Measurements from ENCODE around the gene MRPS2. TPM values are rescaled to one million over a fixed set of nuclear protein-coding genes. Genes with fewer than 3 reads are reported as not detected.
"Not testable (repeated sequence)": the region's sequence is repeated elsewhere in the genome, so short reads cannot be mapped to it uniquely, and the experiment has no call there.

Gene MRPS2
- total RNA-seq, 1 donor from 2014 or later: 9.5 TPM

DNA sequence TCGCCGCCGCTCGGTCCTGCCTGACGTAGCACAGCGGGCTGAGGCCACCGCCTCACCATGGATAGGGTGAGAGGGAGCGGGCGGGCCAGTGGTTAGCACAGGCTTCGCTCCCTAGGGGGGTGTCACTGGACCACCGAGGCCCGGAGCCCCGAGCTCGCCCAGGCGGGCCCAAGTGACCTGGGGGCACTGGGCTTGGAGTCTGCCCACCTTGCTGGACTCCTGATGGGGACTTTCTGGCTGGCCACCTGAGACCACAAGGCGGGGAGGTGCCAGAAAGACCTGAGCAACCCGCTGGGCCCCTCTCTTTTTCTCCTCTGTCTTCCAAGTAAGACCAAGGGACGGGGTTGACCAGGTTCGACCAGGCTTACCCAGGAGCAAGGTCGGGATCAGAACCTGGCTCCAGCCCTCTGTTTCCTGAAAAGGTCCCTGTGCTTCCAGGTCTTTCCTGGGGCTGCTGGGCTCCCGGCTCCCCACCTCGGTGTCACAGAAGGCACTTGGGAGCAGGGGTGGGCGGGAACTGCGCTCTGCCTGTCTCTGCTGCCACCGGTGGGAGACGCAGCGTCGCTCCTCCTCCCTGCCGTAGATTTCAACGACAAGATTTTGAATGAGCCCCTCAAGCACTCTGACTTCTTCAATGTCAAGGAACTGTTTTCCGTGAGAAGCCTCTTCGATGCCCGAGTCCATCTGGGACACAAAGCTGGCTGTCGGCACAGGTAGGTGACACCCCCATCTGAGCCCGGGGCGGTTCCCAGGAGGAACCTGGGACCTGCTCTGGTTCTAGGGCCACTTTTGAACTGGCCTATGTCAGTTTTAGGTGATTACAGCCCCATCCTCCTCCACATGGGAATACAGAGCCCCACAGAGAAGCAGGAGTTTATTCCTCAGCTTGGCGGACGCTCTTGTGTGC lies 1.0 kb downstream of the MRPS2 start:
- DNase-seq: no peak

DNA sequence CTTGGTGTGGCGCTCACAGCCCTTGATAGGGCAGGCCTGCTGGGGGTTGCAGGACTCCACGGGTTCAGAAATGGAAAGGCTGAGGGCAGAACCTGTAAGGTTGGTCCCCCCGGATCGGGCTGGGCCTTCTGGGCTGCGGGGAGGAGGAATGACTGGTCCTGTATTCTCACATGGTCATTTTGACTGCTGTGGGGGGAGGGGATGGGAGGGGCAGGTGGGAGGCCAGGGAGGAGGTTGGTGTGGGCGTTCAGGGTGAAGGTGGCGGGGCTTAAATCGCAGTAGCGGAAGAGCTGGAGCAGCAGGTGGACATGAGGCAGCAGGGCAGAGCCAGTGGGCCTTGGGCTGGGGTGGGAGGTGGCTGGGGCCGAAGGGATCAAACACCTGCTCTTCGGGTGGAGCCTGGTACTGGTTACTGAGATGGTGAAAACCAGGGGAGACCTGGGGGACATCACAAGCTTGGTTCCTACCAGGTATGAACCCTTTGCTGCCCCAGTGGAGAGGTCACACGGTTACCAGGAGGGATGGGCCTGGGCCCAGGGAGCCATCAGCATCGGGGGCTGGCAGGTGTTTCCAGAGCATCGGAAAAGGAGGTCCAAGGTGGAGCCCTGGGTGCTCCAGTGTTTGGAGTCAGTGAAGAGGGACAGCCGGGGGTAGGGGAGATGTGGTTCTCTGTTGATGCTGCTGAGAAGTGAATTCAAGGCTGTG lies 1.8 kb downstream of the MRPS2 start:
- no peak for DNase-seq

DNA sequence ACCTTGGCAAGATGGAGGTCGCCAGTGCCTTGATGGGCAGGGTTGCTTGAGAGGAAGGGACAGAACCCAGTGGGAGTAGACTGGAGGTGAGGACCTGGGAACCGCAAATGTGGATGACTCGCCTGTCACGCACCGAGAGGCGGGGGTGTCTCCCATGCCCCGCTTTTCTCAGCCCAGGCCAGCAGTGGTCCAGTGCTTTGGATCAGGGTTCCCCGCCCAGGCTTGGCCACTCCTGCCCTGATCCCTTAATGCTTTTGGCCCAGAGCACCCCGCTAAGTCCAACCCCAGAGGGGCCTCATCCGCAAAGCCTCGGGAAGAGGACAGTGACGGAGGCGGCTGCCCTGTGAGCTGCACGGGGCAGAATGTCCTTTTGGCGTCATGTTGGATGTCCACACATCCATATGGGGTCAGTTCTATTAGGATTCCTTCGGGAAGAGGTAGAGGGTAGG lies 2.4 kb downstream of the MRPS2 start:
- DNase-seq: no peak

- no peak for DNase-seq
These were observed 3.1 kb downstream of the MRPS2 start for GRCh38 chr9:135503371-135504261.

DNA sequence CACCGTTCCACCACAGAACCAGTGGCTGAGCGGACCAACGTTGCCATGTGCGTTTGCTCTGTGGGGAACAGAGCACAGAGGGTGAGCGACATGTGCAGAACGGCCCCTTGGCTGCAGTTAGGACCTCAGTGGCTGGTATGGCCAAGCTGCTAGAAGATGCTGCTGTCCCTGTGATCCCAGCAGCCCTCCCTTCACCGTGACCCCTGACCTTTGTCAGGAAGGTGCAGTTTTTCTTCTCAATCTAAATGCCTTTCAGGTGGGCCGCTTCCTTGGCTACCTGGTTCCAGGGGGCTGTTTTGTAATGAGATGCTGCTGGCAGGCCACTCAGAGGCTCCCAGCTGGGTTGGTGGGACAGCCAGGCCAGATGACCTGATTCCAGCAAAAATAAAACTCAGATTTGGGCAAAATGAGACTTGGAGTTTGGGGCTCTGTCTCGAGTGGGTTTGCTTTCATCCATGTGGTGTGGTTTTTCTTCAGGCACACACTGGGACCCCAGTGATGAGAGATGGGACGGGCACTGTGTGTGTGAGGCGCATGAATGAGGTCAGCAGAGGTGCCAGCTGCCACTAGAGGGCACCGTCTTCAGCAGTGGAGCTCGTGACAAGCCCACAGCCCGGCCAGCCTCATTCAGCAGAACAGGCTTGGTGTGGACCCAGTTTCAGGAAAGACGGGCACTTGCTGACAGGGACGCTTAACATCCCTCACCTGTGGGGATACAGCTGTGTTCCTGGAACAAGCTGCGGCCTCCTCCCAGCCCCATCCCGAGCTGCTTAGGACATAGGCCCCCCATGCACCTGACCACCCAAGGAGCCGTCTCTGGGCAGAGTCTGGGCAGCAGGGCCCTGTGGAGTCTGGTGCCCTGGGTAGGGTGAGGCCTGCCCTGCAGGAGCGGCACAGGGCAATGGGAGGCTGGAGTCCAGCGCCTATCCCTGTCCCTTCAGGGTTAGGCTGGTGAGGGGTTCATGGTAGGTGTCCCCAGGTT lies 4.1 kb downstream of the MRPS2 start:
- no peak for DNase-seq

GRCh38 chr9:135505406-135506187 lies 5.1 kb downstream of the MRPS2 start:
- no peak for DNase-seq

DNA sequence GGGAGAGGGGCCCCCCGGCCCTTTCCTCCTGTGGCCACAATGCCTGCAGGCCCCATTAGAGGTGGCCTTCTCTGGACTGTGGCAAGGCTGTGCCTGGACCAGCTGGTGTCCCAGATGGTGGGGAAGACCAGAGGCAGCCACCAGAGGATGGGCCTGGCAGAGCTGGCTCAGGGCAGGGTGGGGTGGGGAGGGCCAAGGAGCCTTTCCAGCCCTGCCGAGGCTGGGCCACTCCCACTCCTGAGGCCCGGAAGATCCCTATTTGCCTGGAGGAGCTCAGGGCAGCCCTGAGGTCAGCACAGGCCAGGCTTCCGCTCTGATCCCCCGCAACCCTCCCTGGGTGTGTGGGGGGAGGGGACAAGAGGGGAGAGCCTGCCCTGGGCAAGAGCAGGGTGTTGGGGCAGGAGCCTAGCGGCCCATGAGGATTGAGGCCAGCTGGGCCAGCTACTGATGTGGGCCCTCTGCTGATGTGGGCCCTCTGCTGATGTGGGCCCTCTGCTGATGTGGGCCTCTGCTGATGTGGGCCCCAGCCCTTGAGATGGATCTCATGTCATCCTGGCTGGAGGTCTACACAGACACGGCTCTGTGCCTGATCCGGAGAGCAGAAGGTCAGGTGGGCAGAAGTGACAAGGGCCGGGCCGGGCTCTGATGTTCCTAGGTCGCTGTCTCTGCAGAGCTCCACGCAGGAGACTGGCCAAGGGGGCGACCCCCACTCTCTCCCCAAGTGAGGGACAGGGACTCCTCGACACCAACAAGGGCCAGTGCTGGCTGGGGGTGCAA lies 6.0 kb downstream of the MRPS2 start:
- DNase-seq: no peak

DNA sequence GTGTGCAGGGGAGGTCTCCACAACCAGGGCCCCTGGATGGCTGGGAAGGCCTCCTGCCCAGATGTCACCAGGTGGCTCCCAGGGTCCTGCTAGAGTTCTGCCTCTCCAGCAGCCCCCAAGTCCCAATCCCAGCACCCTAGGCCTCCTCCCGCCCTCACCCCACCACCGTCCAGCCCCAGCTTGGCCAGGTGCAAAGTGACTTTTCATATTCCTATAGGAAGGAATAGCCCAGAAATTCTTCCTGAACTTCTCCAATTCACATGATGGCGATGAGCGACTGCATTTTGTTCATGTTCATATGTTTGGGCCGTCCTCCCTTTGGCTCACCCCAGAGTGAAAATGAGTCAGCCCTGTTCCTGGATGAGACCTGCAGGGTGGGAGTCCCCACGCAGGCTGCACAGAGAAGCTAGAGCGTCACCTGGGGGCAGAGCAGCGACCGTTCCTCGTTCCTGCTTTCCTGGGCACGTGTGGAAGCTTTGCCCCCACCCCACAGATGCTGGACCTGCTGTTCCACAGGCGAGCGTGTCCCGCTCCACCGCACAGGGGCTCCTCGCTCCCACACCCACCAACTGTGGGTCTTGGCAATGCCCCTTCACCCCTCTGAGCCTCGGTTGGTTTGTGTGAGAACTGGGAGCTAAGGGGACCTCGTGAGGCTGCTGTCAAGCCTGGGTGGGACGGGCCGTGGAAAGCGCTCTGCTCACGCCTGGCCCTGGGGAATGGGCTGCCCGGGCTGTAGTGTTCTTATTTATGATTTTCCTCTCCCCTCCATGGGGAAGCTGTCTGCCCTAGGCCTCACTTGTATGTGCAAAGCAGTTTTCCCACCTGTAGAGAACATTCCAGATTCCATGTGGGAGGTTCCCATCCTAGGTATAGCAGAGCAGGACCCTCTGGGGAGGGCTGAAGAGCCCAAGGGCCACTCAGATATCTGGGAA lies 6.9 kb downstream of the MRPS2 start:
- no peak for DNase-seq

GRCh38 chr9:135508211-135508820 lies 7.8 kb downstream of the MRPS2 start:
- DNase-seq: no peak

DNA sequence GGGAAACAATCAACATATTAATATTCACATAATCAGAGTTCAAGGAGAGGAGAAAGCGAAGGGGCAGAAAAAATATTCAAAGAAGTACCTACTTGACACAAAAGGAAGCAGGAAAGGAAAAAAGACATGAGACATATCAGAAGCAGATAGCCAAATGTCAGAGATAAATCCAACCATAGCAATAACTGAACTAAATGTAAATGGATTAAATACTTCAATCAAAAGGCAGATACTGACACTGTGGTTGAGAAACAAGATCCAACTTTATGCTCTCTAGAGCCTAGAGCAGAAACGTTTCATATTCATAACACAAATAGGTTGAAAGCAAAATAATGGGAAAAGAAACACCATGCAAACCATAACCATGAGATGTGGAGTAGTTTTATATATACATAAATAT lies 9.0 kb downstream of the MRPS2 start:
- DNase-seq: no peak

DNA sequence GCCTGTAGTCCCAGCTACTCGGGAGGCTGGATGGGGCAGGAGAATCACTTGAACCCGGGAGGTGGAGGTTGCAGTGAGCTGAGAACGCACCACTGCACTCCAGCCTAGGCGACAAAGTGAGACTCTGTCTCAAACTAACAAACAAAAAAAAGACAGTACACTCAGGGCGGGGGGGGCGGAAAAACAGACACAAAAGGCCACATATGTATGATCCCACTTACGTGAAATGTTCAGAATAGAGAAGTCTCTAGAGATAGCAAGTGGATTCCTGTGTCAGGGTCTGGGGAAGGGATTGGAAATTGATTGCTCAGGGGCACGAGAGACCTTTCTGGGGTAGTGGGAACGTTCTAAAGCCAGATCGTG lies 11.7 kb downstream of the MRPS2 start:
- DNase-seq: no peak

GRCh38 chr9:135512904-135513303 lies 12.4 kb downstream of the MRPS2 start:
- no peak for DNase-seq

DNA sequence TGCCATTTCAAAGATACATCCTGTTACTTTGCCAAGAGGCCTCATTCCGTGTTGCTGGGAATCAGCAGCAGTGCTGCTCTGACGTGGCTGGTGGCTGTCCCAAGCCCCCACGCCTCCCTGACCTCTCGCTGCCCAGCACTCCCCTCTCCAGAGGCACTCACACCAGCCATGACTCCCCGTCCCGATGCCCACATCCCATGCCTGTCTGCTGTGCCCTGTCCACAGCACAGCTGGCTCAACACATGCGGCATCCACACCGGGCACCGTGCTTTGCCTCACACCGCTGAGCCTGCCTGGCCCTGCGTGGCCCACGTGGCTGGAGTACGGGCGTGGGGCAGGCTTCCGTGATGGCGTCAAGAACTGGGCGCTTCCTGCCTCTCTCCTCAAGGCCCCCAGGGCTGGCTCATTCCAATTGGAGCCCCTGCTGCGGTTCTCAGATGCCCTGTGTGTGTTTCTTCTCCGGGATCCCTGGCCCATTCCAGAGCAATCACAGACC lies 12.9 kb downstream of the MRPS2 start:
- no peak for DNase-seq

- DNase-seq: not testable (repeated sequence)
These were observed 13.4 kb downstream of the MRPS2 start for GRCh38 chr9:135513906-135514305.

DNA sequence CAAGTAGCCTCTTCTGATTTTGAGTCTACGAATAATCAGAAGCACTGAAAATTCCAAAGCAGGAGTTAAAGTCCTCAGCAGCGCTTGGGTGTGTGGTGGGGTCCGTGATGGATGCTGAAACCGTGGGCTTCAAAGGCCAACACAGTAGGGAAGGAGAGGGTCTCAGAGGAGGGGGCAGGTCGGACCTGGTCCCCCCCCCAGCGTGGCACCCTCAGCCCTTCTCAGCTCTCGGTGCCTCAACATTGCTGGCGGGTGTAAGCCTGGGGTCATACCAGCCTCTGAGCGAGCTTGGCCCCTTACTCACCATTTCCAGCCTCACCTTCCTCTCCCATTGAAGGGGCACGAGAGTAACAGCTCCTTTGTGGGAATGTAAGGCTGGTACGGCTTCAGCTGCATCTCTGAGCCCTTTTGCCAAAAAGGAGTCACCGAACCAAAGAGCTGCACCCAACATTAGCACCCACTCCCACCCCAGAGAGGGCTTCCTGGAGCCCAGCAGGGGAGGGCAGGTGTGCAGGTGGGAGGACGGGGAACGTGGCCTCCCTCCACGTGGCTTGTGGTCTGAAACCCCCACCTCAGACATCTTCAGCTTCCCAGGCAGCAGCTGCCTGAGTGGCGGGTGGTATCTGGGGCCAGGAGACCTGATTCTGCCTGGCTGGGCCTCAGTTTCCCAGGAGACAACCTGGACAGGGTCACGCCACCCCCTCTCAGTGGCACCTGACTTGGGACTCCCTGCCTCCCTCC lies 14.0 kb downstream of the MRPS2 start:
- DNase-seq: no peak

GRCh38 chr9:135515083-135515951 lies 14.8 kb downstream of the MRPS2 start:
- DNase-seq: no peak
